GDM1 (cell line): Measurements from ENCODE around the gene OLFM2.
"Not testable (repeated sequence)": the region's sequence is repeated elsewhere in the genome, so short reads cannot be mapped to it uniquely, and the experiment has no call there.

ENCODE experiments used
- DNase-seq: peaks from one replicate; lab custom pipeline; 2025; lab: John Stamatoyannopoulos, UW

Gene OLFM2

GRCh38 chr19:9861503-9861902, 74.8 kb downstream of the OLFM2 start:
- DNase-seq, result no peak

- DNase-seq, result no peak
These were observed 75.9 kb downstream of the OLFM2 start for GRCh38 chr19:9860407-9860806.

GRCh38 chr19:9858766-9859165, 77.5 kb downstream of the OLFM2 start:
- no peak for DNase-seq

- peak; percentile 22 for DNase-seq
These were observed 78.2 kb downstream of the OLFM2 start for GRCh38 chr19:9857920-9858746.

- DNase-seq, result no peak
These were observed 79.1 kb downstream of the OLFM2 start for GRCh38 chr19:9857076-9857721.

DNA sequence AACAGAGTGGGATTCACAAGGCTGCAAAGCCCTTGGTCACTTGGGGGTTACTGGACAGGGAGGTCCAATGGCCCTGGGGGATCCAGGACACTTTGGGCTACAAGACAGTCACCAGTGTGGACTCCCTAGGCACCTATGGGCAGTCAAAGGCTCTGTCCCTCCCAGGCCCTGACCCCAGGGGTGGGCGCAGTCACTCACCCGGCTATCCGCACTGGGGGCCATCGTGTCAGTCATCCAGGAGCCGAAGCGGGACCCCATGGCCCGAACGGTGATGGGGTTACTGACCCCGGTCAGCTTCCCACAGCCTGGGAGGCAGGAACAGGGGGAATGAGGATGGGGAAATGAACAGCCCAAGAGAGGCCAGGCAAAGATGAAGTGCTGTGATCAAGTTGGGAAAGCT, 79.7 kb downstream of the OLFM2 start:
- DNase-seq, result no peak

DNA sequence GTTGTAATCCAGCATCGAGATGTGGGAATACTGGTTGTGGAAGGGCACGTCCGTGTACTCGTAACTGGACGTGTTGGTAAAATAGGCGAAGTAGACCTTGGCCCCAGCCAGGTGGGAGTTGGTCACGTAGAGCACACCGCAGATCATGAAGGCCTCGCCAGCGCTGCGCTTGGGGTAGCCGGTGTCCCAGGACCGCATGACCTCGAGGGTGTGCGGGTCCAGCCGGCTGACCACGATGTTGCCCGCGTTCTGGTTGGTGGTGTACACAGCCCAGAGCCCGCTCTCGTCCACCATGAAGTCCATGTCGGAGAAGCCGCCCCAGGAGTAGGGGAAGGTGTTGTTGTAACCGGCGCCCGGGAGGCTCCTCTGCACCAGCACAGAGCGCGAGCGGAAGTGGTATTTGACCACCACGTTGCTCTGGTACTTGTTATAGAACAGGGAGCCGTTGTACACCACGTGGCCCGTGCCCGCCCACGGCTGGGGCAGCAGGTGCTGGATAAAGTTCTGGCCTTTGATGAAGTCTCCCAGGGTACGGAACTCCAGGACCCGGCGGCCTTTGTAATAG, 82.0 kb downstream of the OLFM2 start:
- DNase-seq, result no peak

GRCh38 chr19:9850235-9850959, 85.9 kb downstream of the OLFM2 start:
- DNase-seq, result no peak

- DNase-seq, result no peak
These were observed 86.5 kb downstream of the OLFM2 start for GRCh38 chr19:9849791-9850190.

- no peak for DNase-seq
These were observed 87.6 kb downstream of the OLFM2 start for GRCh38 chr19:9848762-9849161.

GRCh38 chr19:9848060-9848459, 88.3 kb downstream of the OLFM2 start:
- no peak for DNase-seq

DNA sequence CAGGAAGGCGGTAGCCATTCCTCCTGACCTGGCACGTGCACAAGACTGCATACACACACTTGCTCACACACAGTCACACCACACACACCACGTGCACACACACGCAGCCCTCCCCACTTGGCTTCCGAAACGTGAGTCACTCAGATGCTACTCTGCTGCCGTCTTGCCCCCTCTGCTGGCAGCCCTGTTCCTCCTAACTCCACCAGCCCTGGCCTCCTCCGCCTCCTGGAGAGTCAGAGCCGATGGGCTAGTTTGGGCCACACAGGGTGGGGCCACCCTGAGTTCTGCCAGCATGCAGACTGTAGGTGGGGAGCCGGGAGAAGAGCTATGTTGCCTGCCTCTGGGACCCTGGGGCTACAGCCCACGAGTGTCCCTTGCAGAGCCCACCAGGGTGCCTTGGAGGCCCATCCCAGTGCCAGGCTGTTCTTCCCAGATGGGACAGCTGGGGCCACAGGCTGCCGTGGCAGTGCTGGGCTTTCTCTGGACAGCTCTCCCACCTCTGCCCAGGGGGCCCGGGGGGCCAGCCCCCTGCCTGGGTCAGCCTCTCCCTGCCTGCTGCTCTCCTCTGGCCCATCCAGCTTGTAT, 89.1 kb downstream of the OLFM2 start:
- DNase-seq, result no peak

GRCh38 chr19:9843626-9844273, 92.6 kb downstream of the OLFM2 start:
- DNase-seq, result not testable (repeated sequence)

- no peak for DNase-seq
These were observed 93.3 kb downstream of the OLFM2 start for GRCh38 chr19:9842834-9843625.

DNA sequence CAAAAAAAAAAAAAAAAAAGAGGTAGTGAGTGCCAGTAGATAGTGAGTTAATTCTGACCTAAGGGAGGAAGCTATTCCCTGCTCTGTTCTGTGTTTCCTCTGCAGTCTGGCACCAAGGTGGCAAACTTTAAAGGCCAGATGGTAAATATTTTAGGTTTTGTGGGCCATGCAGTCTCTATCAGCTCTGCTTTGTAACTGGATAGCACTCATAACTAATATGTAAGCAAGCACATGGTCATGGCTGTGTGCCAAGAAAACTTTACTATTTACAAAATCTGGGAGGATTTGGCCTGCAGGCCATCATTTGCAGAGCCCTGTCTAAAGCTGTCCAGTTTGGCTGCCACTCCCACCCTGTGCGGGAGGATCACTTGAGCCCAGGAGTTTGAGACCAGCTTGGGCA, 96.9 kb downstream of the OLFM2 start:
- DNase-seq, result no peak

GRCh38 chr19:9838324-9838723, 98.0 kb downstream of the OLFM2 start:
- no peak for DNase-seq

- DNase-seq, result no peak
These were observed 100.3 kb downstream of the OLFM2 start for GRCh38 chr19:9836021-9836420.

- DNase-seq, result no peak
These were observed 100.8 kb downstream of the OLFM2 start for GRCh38 chr19:9835507-9835949.

DNA sequence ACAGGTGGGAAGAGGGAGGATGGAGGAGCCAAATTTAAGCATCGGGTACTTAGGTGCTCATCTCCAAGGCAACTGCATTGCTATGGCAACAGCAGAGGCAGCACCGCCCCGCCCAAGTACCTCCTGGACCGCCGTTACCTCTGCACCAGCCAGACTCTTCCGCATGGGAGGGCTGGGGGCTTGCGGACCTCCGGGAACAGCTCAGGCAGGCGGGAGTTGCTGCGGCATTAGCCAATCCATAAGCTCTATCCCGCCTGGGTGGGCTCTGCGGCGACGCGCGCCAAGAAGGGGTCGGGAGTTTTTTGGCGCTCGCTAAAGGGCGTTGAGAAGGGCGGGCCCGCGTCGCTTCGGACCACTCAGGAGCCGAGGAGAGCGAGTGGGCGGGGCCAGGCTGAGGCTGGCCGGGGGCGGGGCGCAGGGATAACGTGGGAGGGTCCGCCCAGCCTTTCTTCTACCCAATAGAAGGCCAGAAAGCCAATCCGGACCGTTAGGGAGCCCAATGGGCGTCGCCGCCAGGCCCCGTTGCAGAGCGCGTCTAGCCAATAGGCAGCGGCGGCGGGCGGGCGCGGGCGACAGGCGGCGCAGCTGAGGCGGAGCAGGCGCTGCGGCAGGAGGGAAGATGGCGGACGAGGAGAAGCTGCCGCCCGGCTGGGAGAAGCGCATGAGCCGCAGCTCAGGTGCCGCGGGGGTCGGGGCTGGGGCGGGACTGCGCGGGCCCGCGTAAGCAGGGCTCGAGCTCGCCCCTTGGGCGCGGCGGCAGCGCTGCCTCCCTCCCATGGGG, 101.4 kb downstream of the OLFM2 start, which contains the start of gene PIN1:
Gene PIN1 (plus strand): TSS at position 593 of the 781 bp plus-strand sequence. CDS start 27 bp downstream, at position 620.
- peak; percentile 99 for DNase-seq

GRCh38 chr19:9834307-9834725, 102.0 kb downstream of the OLFM2 start:
- no peak for DNase-seq
